GM23248 (cell line): ENCODE data around the gene ATP2A3. TPM values are rescaled to one million over a fixed set of nuclear protein-coding genes. Genes with fewer than 3 reads are reported as not detected.

Source experiments
- DNase-seq: peaks from one replicate; pipeline ENCODE4 v3.0.0-alpha.2; 2015
- H2AFZ ChIP-seq: fragments of 200-600 bp; sonication (generic); 2 replicates; pipeline ENCODE4 v1.6.1; 2016; ENCODE audit warnings: antibody characterized with exemption
- H3F3A ChIP-seq: fragments of 200-600 bp; sonication (generic); 2 replicates; pipeline ENCODE4 v1.6.1; 2016; ENCODE audit warnings: mild to moderate bottlenecking, antibody characterized with exemption, mixed run types; ENCODE audit not compliant: insufficient read depth
- H3K27ac ChIP-seq: fragments of 200-600 bp; sonication (generic); 2 replicates; pipeline ENCODE4 v1.5.1; 2016; ENCODE audit warnings: mild to moderate bottlenecking
- H3K27me3 ChIP-seq: fragments of 200-600 bp; sonication (generic); replicated peaks from 2 replicates; pipeline ENCODE4 v1.6.1; 2016; ENCODE audit warnings: mild to moderate bottlenecking; ENCODE audit not compliant: insufficient read depth
- H3K36me3 ChIP-seq: fragments of 200-600 bp; sonication (generic); 2 replicates; pipeline ENCODE4 v1.6.1; 2016; ENCODE audit warnings: low read depth, mild to moderate bottlenecking
- H3K4me1 ChIP-seq: fragments of 200-600 bp; sonication (generic); 2 replicates; pipeline ENCODE4 v1.6.1; 2016; ENCODE audit warnings: mild to moderate bottlenecking; ENCODE audit not compliant: insufficient read depth
- H3K4me2 ChIP-seq: fragments of 200-600 bp; sonication (generic); one replicate; pipeline ENCODE4 v1.6.1; 2016; ENCODE audit warnings: mild to moderate bottlenecking; ENCODE audit not compliant: unreplicated experiment
- H3K4me3 ChIP-seq: fragments of 200-600 bp; sonication (generic); 2 replicates; pipeline ENCODE4 v1.5.1; 2016; ENCODE audit warnings: mild to moderate bottlenecking
- H3K79me2 ChIP-seq: fragments of 200-600 bp; sonication (generic); 2 replicates; pipeline ENCODE4 v1.6.1; 2016; ENCODE audit warnings: mild to moderate bottlenecking; ENCODE audit not compliant: insufficient read depth
- H3K9ac ChIP-seq: fragments of 200-600 bp; sonication (generic); 2 replicates; pipeline ENCODE4 v1.6.1; 2016; ENCODE audit warnings: mild to moderate bottlenecking
- H3K9me2 ChIP-seq: fragments of 200-600 bp; sonication (generic); 2 replicates; pipeline ENCODE4 v1.6.1; 2016; ENCODE audit warnings: mixed run types, mild to moderate bottlenecking, moderate library complexity; ENCODE audit not compliant: insufficient read depth
- H3K9me3 ChIP-seq: fragments of 200-600 bp; sonication (generic); one replicate; pipeline ENCODE4 v1.6.1; 2017; ENCODE audit warnings: low read depth
- H4K20me1 ChIP-seq: fragments of 200-600 bp; sonication (generic); 2 replicates; pipeline ENCODE4 v1.6.0; 2016; ENCODE audit not compliant: insufficient read depth
- EZH2 ChIP-seq: fragments of 200-600 bp; sonication (generic); IDR thresholded peaks from 2 replicates; pipeline ENCODE4 v1.6.1; 2018; ENCODE audit warnings: antibody characterized with exemption, mild to moderate bottlenecking; ENCODE audit not compliant: insufficient read depth, poor library complexity, severe bottlenecking
- EZH2phosphoT487 ChIP-seq: fragments of 200-600 bp; sonication (generic); IDR thresholded peaks from 2 replicates; pipeline ENCODE4 v1.6.1; 2018; ENCODE audit warnings: antibody characterized with exemption, moderate library complexity, mild to moderate bottlenecking, low read depth; ENCODE audit not compliant: insufficient read depth
- WGBS, 2 experiments: methylation state at CpG; one replicate each; pipeline ENCODE4 v1.1.6; 2015 to 2017; ENCODE audit warnings: low lambda C conversion rate in 2 of 2, low coverage in 1 of 2; ENCODE audit errors: missing lambda C conversion rate in 2 of 2; 5-methylcytosine and 5-hydroxymethylcytosine counted together
- in situ Hi-C: fragments of 300-500 bp; cut with MboI; formaldehyde crosslinking; loops from 2 replicates; pipeline ENCODE4 v1.15.0; 2020
- polyA plus RNA-seq: library from polyadenylated mRNA; unstranded; fragments of >200 nt; fragmentation: Nextera tagmentation; extraction: Ambion mirVana; gene quantifications from 2 replicates; pipeline ENCODE4 v1.2.1, GENCODE V29; 2016
- total RNA-seq: library from RNA; depleted of rRNA; stranded (reverse); fragments of >200 nt; shearing (Covaris generic); gene quantifications from 2 replicates; pipeline ENCODE4 v1.2.3, GENCODE V29; 2014

The ATP2A3 gene
- total and polyA plus RNA-seq, 2 experiments from 2014 or later = 0.81 to 0.86 TPM

DNA sequence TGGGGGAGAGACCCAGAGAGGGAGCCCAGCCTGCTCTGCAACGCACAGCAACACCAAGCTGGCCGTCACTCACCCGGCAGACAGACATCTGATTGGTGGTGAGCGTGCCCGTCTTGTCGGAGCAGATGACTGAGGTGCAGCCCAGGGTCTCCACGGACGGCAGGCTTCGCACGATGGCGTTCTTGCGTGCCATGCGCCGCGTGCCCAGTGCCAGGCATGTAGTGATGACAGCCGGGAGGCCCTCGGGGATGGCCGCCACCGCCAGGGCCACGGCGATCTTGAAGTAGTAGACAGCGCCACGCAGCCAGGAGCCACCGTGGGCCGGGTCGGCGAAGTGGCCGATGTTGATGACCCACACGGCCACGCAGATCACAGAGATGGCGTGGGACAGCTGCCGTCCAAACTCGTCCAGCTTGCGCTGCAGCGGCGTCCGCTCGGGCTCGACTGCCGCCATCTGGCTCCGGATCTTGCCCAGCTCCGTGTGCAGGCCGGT, 16.9 kb downstream of the ATP2A3 start:
- no peaks in the 10 kb centered on the region for H3F3A ChIP-seq
- H3K27ac ChIP-seq = no peak overlapping the region
- H3K36me3 ChIP-seq = no peaks in the 10 kb centered on the region
- no peaks in the 10 kb centered on the region for H3K9me2 ChIP-seq
- H3K9me3 ChIP-seq = no peaks in the 10 kb centered on the region
- H3K4me3 ChIP-seq = no peak overlapping the region
- H4K20me1 ChIP-seq = no peaks in the 10 kb centered on the region
- no peak overlapping the region for H3K9ac ChIP-seq
- H3K27me3 ChIP-seq = no peaks in the 10 kb centered on the region
- TF ChIP-seq EZH2 (no peak), EZH2phosphoT487 (no peak)
- in situ Hi-C loops = no loop called here
- H3K4me1 ChIP-seq = no peaks in the 10 kb centered on the region
- no peak for DNase-seq
- H2AFZ ChIP-seq = no peak overlapping the region
- H3K4me2 ChIP-seq = no peak overlapping the region
- WGBS, 2 experiments = 92% methylated on average over 36 to 42 of the region's 43 CpGs
- H3K79me2 ChIP-seq = no peaks in the 10 kb centered on the region

DNA sequence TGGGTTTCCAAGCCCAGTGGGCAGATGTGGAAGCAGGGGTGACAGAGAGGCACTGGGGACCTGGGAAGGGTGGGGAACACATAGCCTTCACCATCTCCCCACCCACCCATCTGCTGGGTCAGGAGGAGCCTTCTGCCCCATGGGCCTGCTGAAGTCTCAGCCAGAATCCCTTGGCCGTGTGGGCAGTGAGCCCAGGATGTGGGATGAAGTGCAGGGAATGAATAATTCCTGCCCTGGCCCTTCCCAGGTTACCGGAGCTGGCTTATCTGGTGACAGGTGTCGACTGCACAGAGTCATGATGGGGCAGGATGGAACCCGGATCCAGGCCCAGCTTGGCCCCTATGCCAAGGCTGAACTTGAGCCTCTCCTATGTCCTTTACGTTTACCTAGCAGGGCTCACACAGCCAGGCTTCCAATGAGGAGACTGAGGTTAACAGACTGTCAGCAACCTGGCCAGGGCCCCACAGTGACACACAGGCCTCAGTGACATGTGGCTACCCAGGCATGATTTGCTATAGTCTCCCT, 17.5 kb downstream of the ATP2A3 start:
- H3K9ac ChIP-seq = no peak overlapping the region
- no peaks in the 10 kb centered on the region for H3K79me2 ChIP-seq
- H3K36me3 ChIP-seq = no peaks in the 10 kb centered on the region
- no peak overlapping the region for H2AFZ ChIP-seq
- in situ Hi-C loops = no loop called here
- H3K4me3 ChIP-seq = no peak overlapping the region
- H3K9me2 ChIP-seq = no peaks in the 10 kb centered on the region
- H3K4me2 ChIP-seq = no peak overlapping the region
- no peak overlapping the region for H3K27ac ChIP-seq
- H3K27me3 ChIP-seq = no peaks in the 10 kb centered on the region
- no peaks in the 10 kb centered on the region for H3F3A ChIP-seq
- H3K4me1 ChIP-seq = no peaks in the 10 kb centered on the region
- no peak for DNase-seq
- H4K20me1 ChIP-seq = no peaks in the 10 kb centered on the region
- no peak for TF ChIP-seq EZH2phosphoT487
- WGBS, 2 experiments = 76 to 80% methylated on average over 5 of the region's 5 CpGs
- no peaks in the 10 kb centered on the region for H3K9me3 ChIP-seq

DNA sequence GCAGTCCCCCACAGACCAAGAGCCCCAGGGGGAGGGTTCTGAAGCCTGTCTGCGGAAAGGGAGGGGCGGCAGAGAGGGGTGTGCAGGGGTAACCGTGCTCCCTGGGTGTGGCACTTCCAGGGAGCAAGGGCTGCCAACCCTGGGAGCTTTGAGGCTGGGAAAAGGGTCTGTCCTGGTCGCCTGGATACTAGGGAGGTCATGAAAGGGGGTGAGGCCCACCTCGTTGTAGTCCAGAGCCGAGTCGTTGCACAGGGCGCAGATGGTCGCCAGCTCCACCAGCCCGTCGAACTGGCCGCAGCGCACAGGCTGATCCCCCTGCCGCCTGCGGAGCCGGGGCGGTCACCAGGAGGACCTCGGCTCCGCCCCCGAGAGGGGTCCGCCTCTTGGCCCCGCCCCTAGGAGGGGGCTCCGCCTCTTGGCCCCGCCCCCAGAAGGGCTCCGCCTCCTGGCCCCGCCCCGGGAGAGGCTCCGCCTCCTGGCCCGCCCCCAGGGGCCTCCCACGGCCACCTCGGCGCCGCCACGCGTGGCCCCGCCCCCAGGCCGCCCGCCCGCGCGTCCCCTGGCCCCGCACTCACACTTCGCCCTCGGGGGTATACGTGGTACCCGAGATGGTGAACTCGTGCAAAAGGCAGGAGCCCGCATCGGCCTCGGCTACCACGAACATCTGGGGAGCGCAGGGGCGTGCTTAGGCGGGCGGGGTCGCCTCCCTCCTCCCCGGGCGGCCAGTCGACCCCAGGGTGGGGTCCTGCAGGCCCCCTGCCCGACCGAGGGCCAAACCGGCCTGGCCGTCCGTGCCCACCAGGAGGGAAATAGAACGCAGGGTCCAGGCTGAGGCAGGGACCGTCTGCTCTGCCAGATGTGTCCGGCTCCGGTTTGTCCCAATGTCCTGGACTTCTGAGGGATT, 19.5 kb downstream of the ATP2A3 start:
- H3K4me1 ChIP-seq = no peaks in the 10 kb centered on the region
- no peaks in the 10 kb centered on the region for H4K20me1 ChIP-seq
- no peaks in the 10 kb centered on the region for H3F3A ChIP-seq
- 3 to 5% methylated on average over 34 to 67 of the region's 68 CpGs for WGBS, 2 experiments
- H3K79me2 ChIP-seq = no peaks in the 10 kb centered on the region
- peak overlapping the region; percentile 95 for H2AFZ ChIP-seq
- no peaks in the 10 kb centered on the region for H3K9me2 ChIP-seq
- no peaks in the 10 kb centered on the region for H3K9me3 ChIP-seq
- in situ Hi-C loops = no loop called here
- DNase-seq = peak; percentile 89
- H3K27me3 ChIP-seq = no peaks in the 10 kb centered on the region
- H3K9ac ChIP-seq = peak overlapping the region; percentile 70
- H3K27ac ChIP-seq = no peak overlapping the region
- H3K4me3 ChIP-seq = peak overlapping the region; percentile 69
- TF ChIP-seq EZH2phosphoT487 (no peak), EZH2 (no peak)
- H3K36me3 ChIP-seq = no peaks in the 10 kb centered on the region
- peak overlapping the region; percentile 74 for H3K4me2 ChIP-seq

DNA sequence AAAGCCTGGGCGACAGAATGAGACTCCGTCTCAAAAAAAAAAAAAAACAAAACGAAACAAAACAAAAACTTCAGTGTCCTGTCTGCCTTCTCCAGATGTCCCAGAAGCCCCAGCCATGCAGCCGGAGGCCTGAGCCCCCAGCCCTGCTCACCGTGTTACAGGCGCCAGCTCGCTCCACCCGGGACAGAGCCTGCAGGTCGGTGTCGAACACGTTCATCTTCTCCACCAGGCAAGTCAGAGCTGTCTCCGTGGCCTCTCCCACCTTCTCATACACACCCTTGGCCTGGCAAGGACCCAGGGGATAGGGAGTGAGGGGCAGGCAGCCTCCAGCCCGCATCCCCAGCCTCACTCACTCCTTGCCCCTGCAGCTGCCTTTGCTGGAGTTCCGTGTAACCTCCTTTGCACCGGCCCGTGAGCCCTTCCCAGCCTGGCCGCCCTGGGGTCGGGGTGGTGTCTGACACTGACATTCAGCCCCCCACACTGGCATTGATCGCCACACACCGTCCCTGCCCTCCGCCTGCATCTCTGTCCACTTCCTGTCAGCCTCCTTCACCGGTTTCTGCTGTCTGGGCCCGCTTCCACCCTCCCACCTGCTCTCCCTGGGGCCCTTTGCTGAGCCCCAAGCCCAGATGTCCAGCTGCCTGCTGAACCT, 20.9 kb downstream of the ATP2A3 start:
- no peak overlapping the region for H3K4me3 ChIP-seq
- H3K9me3 ChIP-seq = no peaks in the 10 kb centered on the region
- H2AFZ ChIP-seq = no peak overlapping the region
- no peak overlapping the region for H3K4me2 ChIP-seq
- H3K4me1 ChIP-seq = no peaks in the 10 kb centered on the region
- DNase-seq = no peak
- no peaks in the 10 kb centered on the region for H3K27me3 ChIP-seq
- H3K9me2 ChIP-seq = no peaks in the 10 kb centered on the region
- H3K79me2 ChIP-seq = no peaks in the 10 kb centered on the region
- no peak overlapping the region for H3K27ac ChIP-seq
- in situ Hi-C loops = no loop called here
- H3K9ac ChIP-seq = no peak overlapping the region
- no peaks in the 10 kb centered on the region for H3K36me3 ChIP-seq
- H4K20me1 ChIP-seq = no peaks in the 10 kb centered on the region
- no peaks in the 10 kb centered on the region for H3F3A ChIP-seq
- WGBS, 2 experiments = 79 to 82% methylated on average over 23 of the region's 23 CpGs
- TF ChIP-seq EZH2 (no peak), EZH2phosphoT487 (no peak)
